Ovary (tissue), 9 donors: Measurements from ENCODE around the gene UCHL5. TPM values are rescaled to one million over a fixed set of nuclear protein-coding genes. Genes with fewer than 3 reads are reported as not detected.

Experiments used
- DNase-seq, 5 donors: peaks; one replicate each; pipeline ENCODE4 v3.0.0-alpha.2; 2019 to 2020
- H3K27ac ChIP-seq, 2 donors: fragments of 200-600 bp; one replicate each; pipeline versions ENCODE4 v1.5.1 to v1.8.0; 2019 to 2022
- H3K27me3 ChIP-seq: fragments of 200-600 bp; one replicate; pipeline ENCODE4 v1.8.0; 2022
- H3K36me3 ChIP-seq: fragments of 200-600 bp; sonication (generic); one replicate; pipeline ENCODE4 v1.5.1; 2019
- H3K4me1 ChIP-seq: one replicate; pipeline ENCODE4 v1.8.1; 2013; ENCODE audit warnings: mild to moderate bottlenecking, moderate library complexity; ENCODE audit not compliant: insufficient read depth
- H3K4me3 ChIP-seq: fragments of 200-600 bp; sonication (generic); one replicate; pipeline ENCODE4 v1.5.1; 2017
- H3K9me3 ChIP-seq, 2 donors: fragments of 200-600 bp in 1 of 2; sonication (generic) in 1 of 2; one replicate each; pipeline versions ENCODE4 v1.5.1 to v1.8.1; 2013 to 2019; ENCODE audit warnings: mild to moderate bottlenecking in 1 of 2, moderate library complexity in 1 of 2
- EP300 ChIP-seq: sonication (generic); formaldehyde crosslinking; IDR thresholded peaks from one replicate; pipeline ENCODE4 v1.6.1; 2017; ENCODE audit warnings: antibody characterized with exemption
- POLR2A ChIP-seq: fragments of 450-650 bp; IDR thresholded peaks from one replicate; pipeline ENCODE4 v1.6.1; 2017; ENCODE audit warnings: antibody characterized with exemption, mild to moderate bottlenecking, moderate library complexity
- WGBS, 3 donors: extraction: QIAGEN DNeasy Blood & Tissue Kit in 1 of 3; methylation state at CpG; one replicate each; pipeline versions ENCODE4 v1.1.5 to v1.1.7; 2013 to 2017; 5-methylcytosine and 5-hydroxymethylcytosine counted together
- intact Hi-C, 4 donors: fragments of 100-400 bp; cut with DNase I; formaldehyde crosslinking; loops; one replicate each; pipeline versions ENCODE4 v1.11.0 to v1.15.1; 2022 to 2023
- polyA plus RNA-seq, 2 donors: library from polyadenylated mRNA; stranded (reverse); fragments of 200-250 nt in 1 of 2; fragments of 350-450 nt in 1 of 2; fragmentation: Illumina TruSeq in 1 of 2; extraction: RNeasy Lipid Tissue Mini Kit (QIAGEN cat#74804) in 1 of 2; gene quantifications; one replicate each; pipeline ENCODE4 v1.2.3, GENCODE V29; 2013 to 2014
- total RNA-seq, 7 donors: library from RNA; depleted of rRNA in 2 of 7; stranded (reverse); fragments of >200 nt in 2 of 7; fragmentation: NEBNext Ultra II Directional in 3 of 7; extraction: Animal tissue kit (Norgen Biotek cat#: 25700) in 3 of 7; gene quantifications; one replicate each; pipeline versions ENCODE4 v1.1.0 to v1.2.4, GENCODE V29; 2016 to 2023
- TF ChIP-seq, protein P1 (sequence below), 3 donors: fragments of 450-650 bp in 2 of 3; fragments of 200-600 bp in 1 of 3; IDR thresholded peaks; one replicate each; pipeline versions ENCODE4 v1.5.1 to v1.8.0; 2016 to 2022; ENCODE audit warnings: antibody characterized with exemption in 3 of 3, mild to moderate bottlenecking in 1 of 3
- donor health status: DM: no; HTN: no; CAD: no; lungs with moderate emphysema.
- donor health status: DM: no; HTN: no; CAD: no.
- donor health status: Bipolar disorder and iron deficiency.
- donor health status: DM: yes; HTN: yes; CAD: no.
- donor health status: DM: no; HTN: no; CAD: no.
- donor health status: DM: yes; HTN: yes; CAD: no.

Gene UCHL5
- total and polyA plus RNA-seq, 9 donors = 12.3 to 29.3 (median 23.3) TPM

DNA sequence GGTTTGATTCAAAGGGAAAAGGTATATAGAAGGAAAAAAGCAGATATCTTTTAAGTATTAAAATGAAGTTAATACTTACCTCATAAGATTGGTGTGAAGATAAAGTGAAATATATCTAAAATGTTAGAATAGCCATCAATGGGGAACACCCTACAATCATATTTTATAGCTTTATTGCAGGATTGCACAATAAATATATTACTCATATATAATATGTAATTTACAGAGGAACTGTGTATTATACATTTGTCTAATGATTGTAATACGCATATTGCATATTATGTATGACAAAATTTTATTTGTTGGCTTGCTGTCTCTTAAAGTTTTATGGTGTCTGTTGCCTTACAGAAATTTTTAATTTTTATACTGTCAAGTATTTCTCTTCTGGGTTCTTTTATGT, 47.8 kb downstream of the UCHL5 start:
- H3K4me3 ChIP-seq = no peak overlapping the region
- H3K4me1 ChIP-seq = peaks cover 1% of the 10 kb centered on the region
- H3K9me3 ChIP-seq = no peaks in the 10 kb centered on the region
- no peaks in the 10 kb centered on the region for H3K36me3 ChIP-seq
- no peak for TF ChIP-seq POLR2A
- TF ChIP-seq EP300 = no peak
- TF ChIP-seq, protein P1, sequence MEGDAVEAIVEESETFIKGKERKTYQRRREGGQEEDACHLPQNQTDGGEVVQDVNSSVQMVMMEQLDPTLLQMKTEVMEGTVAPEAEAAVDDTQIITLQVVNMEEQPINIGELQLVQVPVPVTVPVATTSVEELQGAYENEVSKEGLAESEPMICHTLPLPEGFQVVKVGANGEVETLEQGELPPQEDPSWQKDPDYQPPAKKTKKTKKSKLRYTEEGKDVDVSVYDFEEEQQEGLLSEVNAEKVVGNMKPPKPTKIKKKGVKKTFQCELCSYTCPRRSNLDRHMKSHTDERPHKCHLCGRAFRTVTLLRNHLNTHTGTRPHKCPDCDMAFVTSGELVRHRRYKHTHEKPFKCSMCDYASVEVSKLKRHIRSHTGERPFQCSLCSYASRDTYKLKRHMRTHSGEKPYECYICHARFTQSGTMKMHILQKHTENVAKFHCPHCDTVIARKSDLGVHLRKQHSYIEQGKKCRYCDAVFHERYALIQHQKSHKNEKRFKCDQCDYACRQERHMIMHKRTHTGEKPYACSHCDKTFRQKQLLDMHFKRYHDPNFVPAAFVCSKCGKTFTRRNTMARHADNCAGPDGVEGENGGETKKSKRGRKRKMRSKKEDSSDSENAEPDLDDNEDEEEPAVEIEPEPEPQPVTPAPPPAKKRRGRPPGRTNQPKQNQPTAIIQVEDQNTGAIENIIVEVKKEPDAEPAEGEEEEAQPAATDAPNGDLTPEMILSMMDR (IDR thresholded peaks at IDR 0.05) = no peak
- intact Hi-C loops = loop anchor here in 3 of 4 donors (5.0 to 10.0 kb wide), 3 partner anchors 197 to 537 kb away; no protein-coding TSS in a partner anchor
- H3K27ac ChIP-seq = no peak overlapping the region
- 96 to 100% (median 99%) methylated on average over 1 of the region's 1 CpG for WGBS, 3 donors
- no peaks in the 10 kb centered on the region for H3K27me3 ChIP-seq
- DNase-seq = no peak

DNA sequence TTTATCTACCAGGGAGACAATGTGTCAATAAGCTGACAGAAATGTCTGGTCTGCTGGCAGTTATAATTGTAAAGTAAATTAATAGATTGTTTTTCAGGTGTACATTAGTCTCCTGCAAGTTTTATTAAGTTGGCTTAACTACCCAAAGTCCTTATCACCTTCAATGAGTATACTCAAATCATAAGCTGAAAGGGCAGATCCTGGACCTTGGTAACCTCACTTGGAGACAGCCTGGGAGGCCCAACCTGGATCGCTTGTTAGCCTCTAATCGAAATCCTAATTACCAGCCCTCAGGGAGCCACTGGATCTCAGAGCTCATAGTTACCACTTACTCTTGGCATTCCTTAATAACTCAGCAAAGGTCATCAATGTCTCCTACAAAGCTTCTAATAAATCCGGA, 49.7 kb downstream of the UCHL5 start:
- Histone ChIP-seq H3K27ac (no peak overlapping the region), H3K27me3 (no peaks in the 10 kb centered on the region), H3K4me1 (peaks cover 1% of the 10 kb centered on the region), H3K36me3 (no peaks in the 10 kb centered on the region), H3K9me3 (no peaks in the 10 kb centered on the region), H3K4me3 (no peak overlapping the region)
- intact Hi-C loops = no loop called here
- WGBS, 3 donors = 84 to 92% (median 87%) methylated on average over 3 of the region's 3 CpGs
- TF ChIP-seq EP300 = no peak
- no peak for TF ChIP-seq POLR2A
- TF ChIP-seq, protein P1 (IDR thresholded peaks at IDR 0.05) = no peak
- DNase-seq = no peak

DNA sequence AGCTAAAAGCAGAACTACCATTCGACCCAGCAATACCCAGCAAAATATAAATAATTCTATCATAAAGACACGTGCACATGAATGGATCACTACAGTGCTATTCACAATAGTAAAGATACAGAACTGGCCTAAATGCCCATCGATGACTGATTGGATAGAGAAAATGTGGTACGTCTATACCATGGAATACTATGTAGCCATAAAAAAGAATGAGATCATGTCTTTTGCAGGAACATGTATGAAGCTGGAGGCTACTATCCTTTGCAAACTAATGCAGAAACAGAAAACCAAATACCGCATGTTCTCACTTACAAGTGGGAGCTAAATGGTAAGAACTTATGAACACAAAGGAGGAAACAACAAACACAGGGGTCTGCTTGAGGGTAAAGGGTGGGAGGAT, 53.4 kb downstream of the UCHL5 start:
- no peak overlapping the region for H3K27ac ChIP-seq
- TF ChIP-seq, protein P1 (IDR thresholded peaks at IDR 0.05) = no peak
- no peaks in the 10 kb centered on the region for H3K27me3 ChIP-seq
- WGBS, 3 donors = 95 to 98% (median 97%) methylated on average over 5 of the region's 5 CpGs
- DNase-seq = no peak
- no peaks in the 10 kb centered on the region for H3K4me1 ChIP-seq
- H3K36me3 ChIP-seq = no peaks in the 10 kb centered on the region
- no peaks in the 10 kb centered on the region for H3K9me3 ChIP-seq
- H3K4me3 ChIP-seq = no peak overlapping the region
- intact Hi-C loops = no loop called here

DNA sequence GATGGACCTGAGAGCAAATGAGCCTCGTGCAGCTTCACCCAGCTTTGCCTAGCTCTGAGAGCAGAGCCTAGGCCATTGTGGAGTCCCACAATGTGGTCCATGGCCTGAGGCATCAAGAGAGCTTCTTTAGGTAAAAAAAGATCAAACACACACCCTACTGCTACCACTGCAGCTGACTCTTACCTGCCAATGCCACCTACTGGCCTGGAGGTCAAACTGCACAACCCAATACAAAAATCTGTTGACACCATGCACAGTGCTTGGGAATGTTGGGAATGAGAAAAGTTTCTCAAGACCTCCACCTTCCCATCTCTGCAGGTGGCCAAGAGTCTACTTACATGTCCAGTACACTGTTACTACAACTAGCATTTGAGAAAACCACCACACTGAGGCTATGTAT, 60.6 kb downstream of the UCHL5 start:
- 93 to 98% (median 94%) methylated on average over 1 of the region's 1 CpG for WGBS, 3 donors
- DNase-seq = no peak
- intact Hi-C loops = no loop called here
- TF ChIP-seq EP300 = no peak
- TF ChIP-seq, protein P1 (IDR thresholded peaks at IDR 0.05) = no peak
- TF ChIP-seq POLR2A = no peak
- Histone ChIP-seq H3K4me1 (no peaks in the 10 kb centered on the region), H3K36me3 (no peaks in the 10 kb centered on the region), H3K4me3 (no peak overlapping the region), H3K27me3 (no peaks in the 10 kb centered on the region), H3K27ac (no peak overlapping the region), H3K9me3 (no peaks in the 10 kb centered on the region)

DNA sequence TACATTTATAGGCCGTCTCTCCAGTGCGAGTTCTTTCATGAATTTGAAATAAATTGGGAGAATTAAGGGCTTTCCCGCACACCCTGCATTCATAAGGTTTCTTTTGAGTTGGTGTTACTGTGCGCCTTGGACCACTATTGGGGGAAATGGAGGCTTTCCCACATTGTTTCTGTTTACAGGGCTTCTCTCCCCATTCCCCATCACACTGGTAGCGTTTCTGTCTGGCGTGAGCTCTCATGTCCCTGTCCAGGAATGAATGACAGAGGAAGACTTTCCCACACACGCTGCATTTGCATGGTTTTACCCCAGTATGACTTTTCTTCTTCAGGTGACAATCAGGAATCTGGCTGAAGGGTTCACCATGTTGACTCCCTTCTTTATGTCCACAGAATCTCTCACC, 65.0 kb downstream of the UCHL5 start:
- Histone ChIP-seq H3K27ac (no peak overlapping the region), H3K27me3 (no peaks in the 10 kb centered on the region), H3K9me3 (no peaks in the 10 kb centered on the region), H3K4me1 (no peaks in the 10 kb centered on the region), H3K36me3 (no peaks in the 10 kb centered on the region), H3K4me3 (no peak overlapping the region)
- WGBS, 3 donors = 97 to 98% (median 97%) methylated on average over 7 of the region's 7 CpGs
- no peak for DNase-seq
- TF ChIP-seq EP300 = no peak
- no peak for TF ChIP-seq POLR2A
- TF ChIP-seq, protein P1 (IDR thresholded peaks at IDR 0.05) = no peak
- intact Hi-C loops = no loop called here
